ENCODE results near the gene PTPRC.
"Not testable (repeated sequence)": the region's sequence is repeated elsewhere in the genome, so short reads cannot be mapped to it uniquely, and the experiment has no call there.

The PTPRC gene, protein sequence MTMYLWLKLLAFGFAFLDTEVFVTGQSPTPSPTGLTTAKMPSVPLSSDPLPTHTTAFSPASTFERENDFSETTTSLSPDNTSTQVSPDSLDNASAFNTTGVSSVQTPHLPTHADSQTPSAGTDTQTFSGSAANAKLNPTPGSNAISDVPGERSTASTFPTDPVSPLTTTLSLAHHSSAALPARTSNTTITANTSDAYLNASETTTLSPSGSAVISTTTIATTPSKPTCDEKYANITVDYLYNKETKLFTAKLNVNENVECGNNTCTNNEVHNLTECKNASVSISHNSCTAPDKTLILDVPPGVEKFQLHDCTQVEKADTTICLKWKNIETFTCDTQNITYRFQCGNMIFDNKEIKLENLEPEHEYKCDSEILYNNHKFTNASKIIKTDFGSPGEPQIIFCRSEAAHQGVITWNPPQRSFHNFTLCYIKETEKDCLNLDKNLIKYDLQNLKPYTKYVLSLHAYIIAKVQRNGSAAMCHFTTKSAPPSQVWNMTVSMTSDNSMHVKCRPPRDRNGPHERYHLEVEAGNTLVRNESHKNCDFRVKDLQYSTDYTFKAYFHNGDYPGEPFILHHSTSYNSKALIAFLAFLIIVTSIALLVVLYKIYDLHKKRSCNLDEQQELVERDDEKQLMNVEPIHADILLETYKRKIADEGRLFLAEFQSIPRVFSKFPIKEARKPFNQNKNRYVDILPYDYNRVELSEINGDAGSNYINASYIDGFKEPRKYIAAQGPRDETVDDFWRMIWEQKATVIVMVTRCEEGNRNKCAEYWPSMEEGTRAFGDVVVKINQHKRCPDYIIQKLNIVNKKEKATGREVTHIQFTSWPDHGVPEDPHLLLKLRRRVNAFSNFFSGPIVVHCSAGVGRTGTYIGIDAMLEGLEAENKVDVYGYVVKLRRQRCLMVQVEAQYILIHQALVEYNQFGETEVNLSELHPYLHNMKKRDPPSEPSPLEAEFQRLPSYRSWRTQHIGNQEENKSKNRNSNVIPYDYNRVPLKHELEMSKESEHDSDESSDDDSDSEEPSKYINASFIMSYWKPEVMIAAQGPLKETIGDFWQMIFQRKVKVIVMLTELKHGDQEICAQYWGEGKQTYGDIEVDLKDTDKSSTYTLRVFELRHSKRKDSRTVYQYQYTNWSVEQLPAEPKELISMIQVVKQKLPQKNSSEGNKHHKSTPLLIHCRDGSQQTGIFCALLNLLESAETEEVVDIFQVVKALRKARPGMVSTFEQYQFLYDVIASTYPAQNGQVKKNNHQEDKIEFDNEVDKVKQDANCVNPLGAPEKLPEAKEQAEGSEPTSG (N-terminal part only)

DNA sequence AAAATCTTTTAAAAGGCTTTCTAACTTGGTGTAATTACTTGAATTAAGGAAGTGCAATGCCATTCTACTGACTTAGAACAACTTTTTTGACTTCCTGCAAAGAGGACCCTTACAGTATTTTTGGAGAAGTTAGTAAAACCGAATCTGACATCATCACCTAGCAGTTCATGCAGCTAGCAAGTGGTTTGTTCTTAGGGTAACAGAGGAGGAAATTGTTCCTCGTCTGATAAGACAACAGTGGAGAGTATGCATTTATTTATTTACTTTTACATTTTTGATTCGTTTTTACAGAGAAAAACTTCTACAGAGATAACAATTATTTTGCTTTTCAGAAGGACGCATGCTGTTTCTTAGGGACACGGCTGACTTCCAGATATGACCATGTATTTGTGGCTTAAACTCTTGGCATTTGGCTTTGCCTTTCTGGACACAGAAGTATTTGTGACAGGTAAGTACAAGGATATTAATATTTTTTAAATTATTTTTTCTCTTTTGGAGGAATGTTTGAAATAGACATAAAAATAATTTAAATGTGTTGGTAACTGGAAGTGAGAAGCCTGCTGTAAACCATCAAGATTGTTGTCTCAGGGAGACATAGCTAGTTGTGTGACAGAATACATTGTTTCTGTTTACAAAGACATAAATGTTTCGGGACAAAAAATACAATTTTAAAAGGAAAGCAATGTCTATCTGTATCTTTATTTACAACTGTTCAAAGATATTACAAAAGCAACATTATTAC is at the start of gene PTPRC:
Gene PTPRC (plus strand): TSS at position 147 of the 742 bp plus-strand sequence. CDS start 229 bp downstream, at position 376.
- no peaks in the 10 kb centered on the region for H3K27me3 ChIP-seq (ENCODE audit: low read depth, low read length)
- H3K4me3 ChIP-seq (ENCODE audit: low read depth in 1 of 2, low read length in 2 of 2): peak within 1 kb of the TSS in 1 of 2 donors; percentile 0
- no peaks in the 10 kb centered on the region for H3K36me3 ChIP-seq (ENCODE audit: control insufficient read depth in 1 of 2, insufficient read depth in 2 of 2, low read length in 2 of 2)
- H3K27ac ChIP-seq (ENCODE audit: low read length): peak within 1 kb of the TSS; percentile 62
- H3K4me1 ChIP-seq (ENCODE audit: control insufficient read depth in 1 of 2, insufficient read depth in 2 of 2, low read length in 2 of 2): no peaks in the 10 kb centered on the region
- H3K9me3 ChIP-seq (ENCODE audit: control insufficient read depth in 1 of 2, low read length in 2 of 2): no peaks in the 10 kb centered on the region

DNA sequence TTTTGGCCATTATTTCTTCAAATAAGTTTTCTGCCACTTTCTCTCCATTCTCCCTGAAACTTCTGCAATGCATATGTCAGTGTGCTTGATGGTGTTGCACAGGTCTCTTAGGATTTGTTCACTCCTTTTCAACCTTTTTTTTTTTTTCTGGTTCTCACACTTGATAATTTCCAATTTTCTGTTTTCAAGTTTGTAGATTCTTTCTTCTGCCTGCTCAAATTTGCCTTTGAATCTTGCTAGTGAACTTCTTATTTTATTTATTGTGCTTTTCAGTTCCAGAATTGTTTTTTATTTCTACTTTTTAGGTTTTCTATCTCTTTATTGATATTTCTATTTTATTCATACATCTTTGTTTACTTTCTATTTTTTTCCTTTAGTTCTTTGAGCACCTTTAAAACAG is 48.4 kb upstream of the PTPRC start:
- no peak overlapping the region for H3K27ac ChIP-seq (ENCODE audit: low read length)
- no peaks in the 10 kb centered on the region for H3K4me1 ChIP-seq (ENCODE audit: control insufficient read depth in 1 of 2, insufficient read depth in 2 of 2, low read length in 2 of 2)
- no peak overlapping the region for H3K4me3 ChIP-seq (ENCODE audit: low read depth in 1 of 2, low read length in 2 of 2)
- H3K9me3 ChIP-seq (ENCODE audit: control insufficient read depth in 1 of 2, low read length in 2 of 2): peaks cover 5 to 10% of the 10 kb centered on the region in 2 donors
- no peaks in the 10 kb centered on the region for H3K36me3 ChIP-seq (ENCODE audit: control insufficient read depth in 1 of 2, insufficient read depth in 2 of 2, low read length in 2 of 2)
- no peaks in the 10 kb centered on the region for H3K27me3 ChIP-seq (ENCODE audit: low read depth, low read length)

DNA sequence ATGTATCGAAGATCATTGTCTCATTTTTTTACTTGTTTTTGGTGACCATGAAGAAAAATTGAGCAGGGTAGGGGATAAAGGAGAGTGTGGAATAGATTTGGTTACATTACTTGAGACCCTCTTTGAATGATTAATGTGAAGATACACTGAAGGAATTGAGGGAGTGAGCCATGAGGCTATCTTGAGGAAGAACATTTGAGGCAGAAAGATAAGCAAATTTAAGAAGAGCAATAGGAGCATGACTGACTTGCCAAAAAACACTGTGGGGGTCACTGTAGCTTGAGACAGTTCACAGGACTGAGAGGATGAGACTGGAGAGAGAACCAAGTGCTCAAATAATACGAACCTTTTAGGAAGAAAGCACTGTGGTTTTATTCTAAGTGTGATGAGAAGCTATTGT is 43.1 kb upstream of the PTPRC start:
- no peaks in the 10 kb centered on the region for H3K27me3 ChIP-seq (ENCODE audit: low read depth, low read length)
- H3K27ac ChIP-seq (ENCODE audit: low read length): no peak overlapping the region
- no peaks in the 10 kb centered on the region for H3K9me3 ChIP-seq (ENCODE audit: control insufficient read depth in 1 of 2, low read length in 2 of 2)
- no peak overlapping the region for H3K4me3 ChIP-seq (ENCODE audit: low read depth in 1 of 2, low read length in 2 of 2)
- no peaks in the 10 kb centered on the region for H3K4me1 ChIP-seq (ENCODE audit: control insufficient read depth in 1 of 2, insufficient read depth in 2 of 2, low read length in 2 of 2)
- H3K36me3 ChIP-seq (ENCODE audit: control insufficient read depth in 1 of 2, insufficient read depth in 2 of 2, low read length in 2 of 2): no peaks in the 10 kb centered on the region

DNA sequence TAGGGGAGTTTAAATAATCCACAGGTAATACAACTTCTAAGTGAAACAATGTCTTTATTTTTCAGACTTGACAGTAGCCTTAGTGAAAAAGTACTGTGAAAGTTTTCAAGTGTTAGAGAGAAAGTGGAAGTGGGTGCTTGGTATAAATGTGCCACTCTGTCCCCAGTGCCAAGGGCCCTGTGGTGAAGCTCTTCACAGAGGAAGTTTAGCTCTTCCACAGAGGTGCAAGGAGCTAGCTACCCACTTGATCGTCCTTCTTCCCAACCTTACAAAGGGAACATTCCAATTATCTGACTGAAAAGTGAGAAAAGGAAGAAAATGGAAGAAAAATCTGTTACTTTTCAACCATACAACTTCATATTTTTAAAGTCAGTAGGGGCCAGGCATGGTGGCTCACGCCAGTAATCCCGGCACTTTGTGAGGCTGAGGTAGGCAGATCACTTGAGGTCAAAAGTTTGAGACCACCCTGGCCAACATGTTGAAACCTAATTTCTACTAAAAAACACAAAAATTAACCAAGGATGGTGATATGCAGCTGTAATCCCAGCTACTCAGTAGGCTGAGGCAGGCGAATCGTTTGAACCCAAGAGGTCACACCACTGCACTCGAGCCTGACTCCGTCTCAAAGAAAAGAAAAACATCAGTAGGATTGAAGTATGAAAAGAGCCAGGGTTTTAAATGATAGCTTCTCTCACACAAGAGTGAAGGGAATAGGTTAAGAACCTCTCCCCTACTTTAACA is 41.0 kb upstream of the PTPRC start:
- H3K4me1 ChIP-seq (ENCODE audit: control insufficient read depth in 1 of 2, insufficient read depth in 2 of 2, low read length in 2 of 2): no peaks in the 10 kb centered on the region
- no peaks in the 10 kb centered on the region for H3K27me3 ChIP-seq (ENCODE audit: low read depth, low read length)
- no peaks in the 10 kb centered on the region for H3K9me3 ChIP-seq (ENCODE audit: control insufficient read depth in 1 of 2, low read length in 2 of 2)
- H3K27ac ChIP-seq (ENCODE audit: low read length): no peak overlapping the region
- no peak overlapping the region for H3K4me3 ChIP-seq (ENCODE audit: low read depth in 1 of 2, low read length in 2 of 2)
- H3K36me3 ChIP-seq (ENCODE audit: control insufficient read depth in 1 of 2, insufficient read depth in 2 of 2, low read length in 2 of 2): no peaks in the 10 kb centered on the region

DNA sequence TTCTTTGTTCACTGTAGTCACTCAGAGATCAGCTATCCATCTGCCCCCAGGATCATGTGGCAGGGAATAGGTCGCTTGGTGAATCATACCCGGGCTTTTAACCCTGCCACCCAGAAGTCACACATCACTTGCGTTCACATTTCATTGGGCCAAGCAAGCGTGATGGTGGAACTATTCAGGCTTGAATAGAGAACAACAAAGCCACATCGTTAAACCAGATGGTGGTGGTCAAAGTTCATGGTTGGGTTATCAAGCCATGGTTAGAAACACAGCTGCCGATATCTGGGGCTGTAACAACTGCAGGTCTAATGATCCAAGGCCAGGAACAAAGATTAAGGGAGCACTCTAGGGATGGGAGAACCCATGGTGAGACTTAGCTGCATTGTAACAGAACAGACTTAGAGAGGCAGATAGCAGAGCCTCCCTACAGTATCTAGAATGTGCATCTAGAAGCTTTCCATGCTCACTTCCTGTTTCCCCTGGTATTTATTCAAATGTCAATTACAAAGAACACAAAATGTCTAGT is 40.0 kb upstream of the PTPRC start:
- Histone ChIP-seq H3K36me3 (ENCODE audit: control insufficient read depth in 1 of 2, insufficient read depth in 2 of 2, low read length in 2 of 2) (no peaks in the 10 kb centered on the region), H3K4me3 (ENCODE audit: low read depth in 1 of 2, low read length in 2 of 2) (no peak overlapping the region), H3K27ac (ENCODE audit: low read length) (no peak overlapping the region), H3K9me3 (ENCODE audit: control insufficient read depth in 1 of 2, low read length in 2 of 2) (no peaks in the 10 kb centered on the region), H3K4me1 (ENCODE audit: control insufficient read depth in 1 of 2, insufficient read depth in 2 of 2, low read length in 2 of 2) (no peaks in the 10 kb centered on the region), H3K27me3 (ENCODE audit: low read depth, low read length) (no peaks in the 10 kb centered on the region)

DNA sequence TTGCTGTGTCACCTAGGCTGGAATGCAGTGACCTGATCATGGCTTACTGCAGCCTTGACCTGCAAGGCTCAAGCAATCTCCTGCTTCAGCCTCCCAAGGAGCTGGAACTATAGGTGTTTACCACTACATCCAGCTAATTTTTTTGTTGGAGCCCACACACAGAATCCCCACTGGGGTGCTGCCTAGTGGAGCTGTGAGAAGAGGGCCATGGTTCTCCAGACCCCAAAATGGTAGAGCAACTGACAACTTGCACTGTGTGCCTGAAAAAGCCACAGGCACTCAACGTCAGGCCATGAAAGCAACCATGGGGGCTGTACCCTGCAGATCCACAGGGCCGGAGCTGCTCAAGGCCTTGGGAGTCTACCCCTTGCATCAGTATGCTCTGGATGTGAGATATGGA is 39.1 kb upstream of the PTPRC start:
- Histone ChIP-seq H3K36me3 (ENCODE audit: control insufficient read depth in 1 of 2, insufficient read depth in 2 of 2, low read length in 2 of 2) (no peaks in the 10 kb centered on the region), H3K4me3 (ENCODE audit: low read depth in 1 of 2, low read length in 2 of 2) (no peak overlapping the region), H3K27ac (ENCODE audit: low read length) (no peak overlapping the region), H3K4me1 (ENCODE audit: control insufficient read depth in 1 of 2, insufficient read depth in 2 of 2, low read length in 2 of 2) (no peaks in the 10 kb centered on the region), H3K27me3 (ENCODE audit: low read depth, low read length) (no peaks in the 10 kb centered on the region), H3K9me3 (ENCODE audit: control insufficient read depth in 1 of 2, low read length in 2 of 2) (no peaks in the 10 kb centered on the region)

DNA sequence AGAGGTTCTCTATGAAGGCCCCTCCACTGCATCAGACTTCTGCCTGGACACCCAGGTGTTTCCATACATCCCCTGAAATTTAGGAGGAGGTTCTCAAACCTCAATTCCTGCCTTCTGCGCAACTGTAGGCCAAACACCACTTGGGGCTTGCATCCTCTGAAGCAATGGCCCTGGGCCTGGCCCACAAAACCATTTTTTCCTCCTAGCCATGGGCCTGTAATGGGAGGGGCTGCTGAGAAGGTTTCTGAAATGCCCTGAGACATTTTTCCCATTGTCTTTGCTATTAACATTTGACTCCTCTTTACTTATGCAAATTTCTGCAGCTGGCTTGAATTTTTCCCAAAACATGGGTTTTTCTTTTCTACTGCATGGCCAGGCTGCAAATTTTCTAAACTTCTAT is 37.9 kb upstream of the PTPRC start:
- Histone ChIP-seq H3K27ac (ENCODE audit: low read length) (no peak overlapping the region), H3K4me3 (ENCODE audit: low read depth in 1 of 2, low read length in 2 of 2) (no peak overlapping the region), H3K27me3 (ENCODE audit: low read depth, low read length) (no peaks in the 10 kb centered on the region), H3K9me3 (ENCODE audit: control insufficient read depth in 1 of 2, low read length in 2 of 2) (no peaks in the 10 kb centered on the region), H3K36me3 (ENCODE audit: control insufficient read depth in 1 of 2, insufficient read depth in 2 of 2, low read length in 2 of 2) (no peaks in the 10 kb centered on the region), H3K4me1 (ENCODE audit: control insufficient read depth in 1 of 2, insufficient read depth in 2 of 2, low read length in 2 of 2) (no peaks in the 10 kb centered on the region)

DNA sequence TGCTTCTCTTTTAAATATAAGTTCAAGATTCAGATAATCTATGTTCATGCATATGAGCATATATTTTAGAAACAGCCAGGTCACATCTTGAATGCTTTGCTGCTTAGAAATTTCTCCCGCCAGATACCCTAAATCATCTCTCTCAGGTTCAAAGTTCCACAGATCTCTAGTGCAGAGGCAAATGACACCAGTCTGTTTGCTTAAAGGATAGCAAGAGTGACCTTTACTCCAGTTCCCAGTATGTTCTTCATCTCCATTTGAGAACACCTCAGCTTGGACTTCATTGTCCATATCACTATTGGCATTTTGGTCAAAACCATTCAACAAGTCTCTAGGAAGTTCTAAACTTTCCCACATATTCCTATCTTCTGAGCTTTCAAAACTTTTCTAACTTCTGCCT is 37.5 kb upstream of the PTPRC start:
- not testable (repeated sequence) for H3K9me3 ChIP-seq (ENCODE audit: control insufficient read depth in 1 of 2, low read length in 2 of 2); H3K27me3 ChIP-seq (ENCODE audit: low read depth, low read length); H3K4me1 ChIP-seq (ENCODE audit: control insufficient read depth in 1 of 2, insufficient read depth in 2 of 2, low read length in 2 of 2); H3K36me3 ChIP-seq (ENCODE audit: control insufficient read depth in 1 of 2, insufficient read depth in 2 of 2, low read length in 2 of 2); H3K4me3 ChIP-seq (ENCODE audit: low read depth in 1 of 2, low read length in 2 of 2); H3K27ac ChIP-seq (ENCODE audit: low read length)

DNA sequence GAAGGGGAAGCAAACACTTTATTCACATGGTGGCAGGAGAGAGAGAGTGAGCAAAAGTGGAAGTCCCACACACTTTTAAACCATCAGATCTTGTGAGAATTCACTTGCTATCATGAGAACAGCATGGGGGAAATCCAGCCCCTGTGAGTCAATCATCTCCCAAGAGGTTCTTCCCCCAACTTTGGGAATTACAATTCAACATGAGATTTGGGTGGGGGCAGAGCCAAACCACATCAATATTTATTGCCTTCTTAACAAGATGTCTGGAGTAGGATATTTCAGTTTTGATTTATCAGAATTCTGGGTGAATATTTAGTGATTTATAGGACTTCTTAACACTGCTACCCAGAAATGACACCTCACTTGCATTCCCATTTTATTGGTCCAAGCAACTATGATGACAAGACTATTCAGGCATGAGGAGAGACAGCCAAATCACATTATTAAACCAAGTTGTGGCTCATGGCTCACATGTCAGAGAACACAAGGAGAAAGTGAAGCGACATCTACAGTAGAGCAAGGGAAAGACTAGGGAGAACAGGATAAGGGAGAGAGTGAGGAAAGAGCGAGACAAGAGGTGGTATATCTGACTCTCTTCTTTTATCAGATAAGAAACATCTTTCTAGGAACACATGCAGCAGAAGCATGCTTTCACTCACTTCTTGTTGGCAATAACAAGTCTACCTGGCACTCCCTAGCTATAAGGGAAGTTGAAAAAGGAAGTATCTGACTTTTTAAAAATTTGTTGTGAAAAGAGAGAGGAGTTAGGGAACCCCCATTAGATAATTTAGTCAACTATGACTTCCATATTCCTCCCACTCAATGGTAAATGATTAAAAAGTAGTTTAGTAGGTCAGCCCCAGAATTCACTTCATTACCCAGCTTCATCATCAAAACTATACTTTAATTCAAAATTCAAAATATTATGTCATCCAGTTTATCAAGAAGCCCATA is 36.6 kb upstream of the PTPRC start:
- Histone ChIP-seq H3K4me1 (ENCODE audit: control insufficient read depth in 1 of 2, insufficient read depth in 2 of 2, low read length in 2 of 2) (no peaks in the 10 kb centered on the region), H3K36me3 (ENCODE audit: control insufficient read depth in 1 of 2, insufficient read depth in 2 of 2, low read length in 2 of 2) (no peaks in the 10 kb centered on the region), H3K27ac (ENCODE audit: low read length) (no peak overlapping the region), H3K9me3 (ENCODE audit: control insufficient read depth in 1 of 2, low read length in 2 of 2) (no peaks in the 10 kb centered on the region), H3K27me3 (ENCODE audit: low read depth, low read length) (no peaks in the 10 kb centered on the region), H3K4me3 (ENCODE audit: low read depth in 1 of 2, low read length in 2 of 2) (no peak overlapping the region)

Measured in muscle layer of duodenum (tissue), 2 donors.